HFF-Myc (cell line): ENCODE data around the gene C1orf159.

ENCODE experiments used
- DNase-seq: peaks from one replicate; pipeline ENCODE4 v3.0.0-alpha.2; 2011; ENCODE audit warnings: low read depth; ENCODE audit errors: extremely low read depth
- H3K4me3 ChIP-seq: replicated peaks from 2 replicates; pipeline ENCODE4 v1.5.1; 2011; ENCODE audit warnings: low read depth, mild to moderate bottlenecking, control low read depth, low read length
- TF ChIP-seq, protein P1 (sequence below): IDR thresholded peaks from 2 replicates; pipeline ENCODE4 v1.5.1; 2012; ENCODE audit warnings: mild to moderate bottlenecking, low read depth, low read length, control low read depth; ENCODE audit errors: missing control alignments

Gene C1orf159

DNA sequence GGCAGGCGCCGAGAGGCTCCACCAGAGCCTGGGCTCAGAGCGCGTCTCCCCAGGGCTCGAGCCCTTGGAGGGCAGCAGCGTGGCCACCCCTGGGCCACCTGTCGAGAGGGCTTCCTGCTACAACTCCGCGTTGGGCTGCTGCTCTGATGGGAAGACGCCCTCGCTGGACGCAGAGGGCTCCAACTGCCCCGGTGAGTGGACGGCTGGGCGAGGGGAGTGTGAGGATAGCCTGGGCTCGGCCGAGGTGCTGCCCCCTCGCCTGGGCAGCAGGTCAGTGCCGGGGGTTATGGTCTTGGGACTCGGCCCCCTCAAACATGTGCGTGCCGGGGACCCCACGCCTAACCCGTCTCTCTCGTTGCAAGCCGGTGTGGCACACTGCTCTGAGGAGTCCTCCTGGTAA is 69.1 kb downstream of the C1orf159 start:
- TF ChIP-seq, protein P1, sequence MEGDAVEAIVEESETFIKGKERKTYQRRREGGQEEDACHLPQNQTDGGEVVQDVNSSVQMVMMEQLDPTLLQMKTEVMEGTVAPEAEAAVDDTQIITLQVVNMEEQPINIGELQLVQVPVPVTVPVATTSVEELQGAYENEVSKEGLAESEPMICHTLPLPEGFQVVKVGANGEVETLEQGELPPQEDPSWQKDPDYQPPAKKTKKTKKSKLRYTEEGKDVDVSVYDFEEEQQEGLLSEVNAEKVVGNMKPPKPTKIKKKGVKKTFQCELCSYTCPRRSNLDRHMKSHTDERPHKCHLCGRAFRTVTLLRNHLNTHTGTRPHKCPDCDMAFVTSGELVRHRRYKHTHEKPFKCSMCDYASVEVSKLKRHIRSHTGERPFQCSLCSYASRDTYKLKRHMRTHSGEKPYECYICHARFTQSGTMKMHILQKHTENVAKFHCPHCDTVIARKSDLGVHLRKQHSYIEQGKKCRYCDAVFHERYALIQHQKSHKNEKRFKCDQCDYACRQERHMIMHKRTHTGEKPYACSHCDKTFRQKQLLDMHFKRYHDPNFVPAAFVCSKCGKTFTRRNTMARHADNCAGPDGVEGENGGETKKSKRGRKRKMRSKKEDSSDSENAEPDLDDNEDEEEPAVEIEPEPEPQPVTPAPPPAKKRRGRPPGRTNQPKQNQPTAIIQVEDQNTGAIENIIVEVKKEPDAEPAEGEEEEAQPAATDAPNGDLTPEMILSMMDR: no peak

DNA sequence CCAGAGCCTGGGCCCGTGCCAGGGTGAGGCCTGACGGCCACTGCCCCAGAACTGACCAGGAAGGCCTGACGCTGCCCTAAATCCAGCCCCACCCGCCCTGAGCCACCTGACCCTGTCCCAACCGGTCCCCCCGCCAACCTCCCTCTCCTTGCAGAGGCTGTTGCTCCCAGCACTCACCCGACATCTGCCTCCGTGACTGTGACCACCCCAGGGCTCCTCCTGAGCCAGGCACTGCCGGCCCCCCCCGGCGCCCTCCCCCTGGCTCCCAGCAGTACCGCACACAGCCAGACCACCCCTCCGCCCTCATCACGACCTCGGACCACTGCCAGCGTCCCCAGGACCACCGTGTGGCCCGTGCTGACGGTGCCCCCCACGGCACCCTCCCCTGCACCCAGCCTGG is 69.6 kb downstream of the C1orf159 start:
- TF ChIP-seq, protein P1: no peak
- DNase-seq: no peak
- no peak overlapping the region for H3K4me3 ChIP-seq

More for the DNA sequence above, 69.1 kb downstream of the C1orf159 start:
- no peak overlapping the region for H3K4me3 ChIP-seq
- no peak for DNase-seq

DNA sequence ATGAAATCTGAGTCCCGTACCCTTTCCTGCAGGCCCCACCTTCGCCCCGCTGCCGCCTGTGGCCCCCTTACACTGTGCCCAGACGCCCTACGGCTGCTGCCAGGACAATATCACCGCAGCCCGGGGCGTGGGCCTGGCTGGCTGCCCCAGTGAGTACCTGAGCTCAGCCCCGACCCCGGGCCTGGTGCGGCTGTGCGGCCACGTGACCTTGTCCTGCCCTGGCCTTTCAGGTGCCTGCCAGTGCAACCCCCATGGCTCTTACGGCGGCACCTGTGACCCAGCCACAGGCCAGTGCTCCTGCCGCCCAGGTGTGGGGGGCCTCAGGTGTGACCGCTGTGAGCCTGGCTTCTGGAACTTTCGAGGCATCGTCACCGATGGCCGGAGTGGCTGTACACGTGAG is 70.8 kb downstream of the C1orf159 start:
- no peak overlapping the region for H3K4me3 ChIP-seq
- TF ChIP-seq, protein P1: no peak
- no peak for DNase-seq

DNA sequence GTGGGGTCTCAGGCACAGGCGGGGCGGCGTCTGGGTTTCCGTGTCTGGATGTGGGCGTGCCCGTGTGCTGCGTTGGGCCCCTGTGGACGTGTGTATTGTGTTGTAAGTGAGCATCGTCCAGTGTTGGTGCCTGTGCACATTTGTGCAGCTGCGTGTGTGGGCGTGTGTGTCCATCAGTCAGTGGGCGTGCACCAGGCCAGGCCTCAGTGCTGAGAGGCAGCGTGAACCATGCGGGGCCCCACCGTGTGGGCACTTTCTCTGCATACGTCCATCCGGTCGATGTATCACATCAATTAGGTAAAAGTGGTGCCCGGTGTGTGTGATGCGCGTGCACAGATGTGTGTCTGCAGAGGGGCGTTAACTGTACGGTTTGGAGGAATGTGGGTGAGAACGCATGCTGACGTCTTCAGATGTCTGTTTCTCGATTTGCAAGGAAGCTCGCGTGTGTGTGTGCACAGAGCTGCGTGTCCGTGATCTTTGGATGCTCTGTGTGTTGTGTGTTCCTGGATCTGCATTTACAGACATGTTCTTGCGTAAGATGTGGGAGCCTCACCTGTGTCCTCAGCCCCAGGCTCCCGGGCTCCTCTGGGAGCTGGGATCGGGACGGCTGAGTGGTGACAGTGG is 71.3 kb downstream of the C1orf159 start:
- H3K4me3 ChIP-seq: no peak overlapping the region
- TF ChIP-seq, protein P1: no peak
- no peak for DNase-seq

DNA sequence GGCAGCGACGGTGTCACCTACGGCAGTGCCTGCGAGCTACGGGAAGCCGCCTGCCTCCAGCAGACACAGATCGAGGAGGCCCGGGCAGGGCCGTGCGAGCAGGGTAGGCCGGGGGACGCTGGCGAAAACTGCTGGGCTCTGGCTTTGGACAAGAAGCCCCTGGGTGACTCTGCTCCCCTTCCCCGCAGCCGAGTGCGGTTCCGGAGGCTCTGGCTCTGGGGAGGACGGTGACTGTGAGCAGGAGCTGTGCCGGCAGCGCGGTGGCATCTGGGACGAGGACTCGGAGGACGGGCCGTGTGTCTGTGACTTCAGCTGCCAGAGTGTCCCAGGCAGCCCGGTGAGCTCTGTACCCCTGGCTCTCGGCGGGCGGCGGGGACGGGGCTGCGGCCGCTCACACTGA is 72.0 kb downstream of the C1orf159 start:
- TF ChIP-seq, protein P1: no peak
- no peak overlapping the region for H3K4me3 ChIP-seq
- no peak for DNase-seq

DNA sequence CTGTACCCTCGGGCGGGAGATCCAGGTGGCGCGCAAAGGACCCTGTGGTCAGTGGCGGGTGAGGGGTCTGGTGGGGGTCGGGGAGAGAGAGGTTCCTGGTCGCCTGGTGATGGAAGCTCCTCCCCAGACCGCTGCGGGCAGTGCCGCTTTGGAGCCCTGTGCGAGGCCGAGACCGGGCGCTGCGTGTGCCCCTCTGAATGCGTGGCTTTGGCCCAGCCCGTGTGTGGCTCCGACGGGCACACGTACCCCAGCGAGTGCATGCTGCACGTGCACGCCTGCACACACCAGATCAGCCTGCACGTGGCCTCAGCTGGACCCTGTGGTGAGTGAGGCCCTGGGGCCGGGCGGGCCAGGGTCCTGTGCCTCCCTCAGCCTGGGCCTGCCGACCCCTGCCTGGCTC is 72.5 kb downstream of the C1orf159 start:
- DNase-seq: no peak
- TF ChIP-seq, protein P1: no peak
- H3K4me3 ChIP-seq: no peak overlapping the region

DNA sequence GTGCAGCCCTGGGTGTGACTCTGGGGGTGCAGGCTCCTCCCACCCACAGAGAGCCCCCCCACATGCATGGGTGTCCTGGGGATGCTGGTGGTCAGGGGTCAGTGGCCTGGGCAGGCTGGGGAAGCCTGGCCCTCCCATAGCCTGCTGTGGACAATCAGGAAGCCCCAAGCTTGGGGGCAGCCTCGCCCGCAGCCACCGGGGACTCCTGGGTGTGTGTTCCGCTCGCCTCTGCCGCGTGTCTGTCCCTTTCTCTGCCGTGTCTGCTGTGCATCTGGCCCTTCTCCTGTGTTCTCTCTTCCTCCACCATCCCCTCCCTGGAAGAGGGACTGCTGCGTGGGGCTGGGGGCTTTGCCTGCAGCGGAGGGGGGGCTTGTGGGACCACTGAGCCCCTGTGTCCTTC is 73.1 kb downstream of the C1orf159 start:
- no peak for DNase-seq
- no peak overlapping the region for H3K4me3 ChIP-seq
- TF ChIP-seq, protein P1: no peak
